Pancreas (tissue), 10 donors: ENCODE measurements around the gene KDM4C. TPM values are rescaled to one million over a fixed set of nuclear protein-coding genes. Genes with fewer than 3 reads are reported as not detected.

Experiments
- ATAC-seq, 4 donors: fragments of 200-7000 bp; cut with Tn5 transposase; one replicate each; pipeline versions ENCODE4 v1.8.0 to v1.9.1; 2020; ENCODE audit warnings: mild to moderate bottlenecking in 4 of 4, moderate library complexity in 4 of 4
- DNase-seq, 6 donors: peaks; one replicate each; pipeline ENCODE4 v3.0.0-alpha.2; 2020
- FAIRE-seq: peaks from 2 replicates; lab custom pipeline; 2012; peaks lifted over from hg19 to GRCh38; lab: Jason Lieb, UNC
- H3K27ac ChIP-seq, 4 donors: fragments of 200-600 bp; sonication (generic); 1 replicate in 3 of 4; 2 replicates in 1 of 4; pipeline versions ENCODE4 v1.5.0 to v1.8.0; 2020
- H3K27me3 ChIP-seq, 4 donors: fragments of 200-600 bp; one replicate each; pipeline ENCODE4 v1.8.0; 2021
- H3K36me3 ChIP-seq, 3 donors: fragments of 200-600 bp; sonication (generic) in 1 of 3; one replicate each; pipeline versions ENCODE4 v1.5.0 to v1.8.0; 2020 to 2021
- H3K4me1 ChIP-seq, 3 donors: fragments of 200-600 bp; one replicate each; pipeline ENCODE4 v1.8.0; 2021
- H3K4me3 ChIP-seq, 4 donors: fragments of 200-600 bp; sonication (generic) in 2 of 4; one replicate each; pipeline versions ENCODE4 v1.5.0 to v1.8.0; 2020 to 2021
- H3K9me3 ChIP-seq, 4 donors: fragments of 200-600 bp; one replicate each; pipeline ENCODE4 v1.8.0; 2021
- CTCF ChIP-seq, 4 donors: fragments of 200-600 bp; sonication (generic) in 3 of 4; IDR thresholded peaks; one replicate each; pipeline versions ENCODE4 v1.5.0 to v1.8.0; 2021; ENCODE audit warnings: antibody characterized with exemption in 4 of 4
- WGBS, 2 donors: extraction: QIAGEN DNeasy Blood & Tissue Kit; methylation state at CpG; one replicate each; pipeline ENCODE4 v1.1.7; 2013; 5-methylcytosine and 5-hydroxymethylcytosine counted together
- intact Hi-C, 3 donors: fragments of 100-400 bp; cut with DNase I; formaldehyde crosslinking; loops; one replicate each; pipeline versions ENCODE4 v1.11.1 to v1.14.2; 2022
- polyA plus RNA-seq, 2 donors: library from polyadenylated mRNA; stranded (reverse); fragments of 200-250 nt; gene quantifications; one replicate each; pipeline ENCODE4 v1.2.3, GENCODE V29; 2013
- total RNA-seq, 6 donors: library from RNA; stranded (reverse); fragmentation: NEBNext Ultra II Directional in 4 of 6; extraction: Animal tissue kit (Norgen Biotek cat#: 25700) in 4 of 6; gene quantifications; one replicate each; pipeline versions ENCODE4 v1.2.1 to v1.2.4, GENCODE V29; 2021 to 2023
- donor health status: healthy with polysubstance abuse.
- donor health status: DM: no; HTN: no; CAD: no; lungs with moderate emphysema.
- donor health status: DM: no; HTN: no; CAD: no.
- donor health status: control.
- donor health status: control.
- donor health status: Bipolar disorder and iron deficiency.
- donor health status: DM: yes; HTN: yes; CAD: no.
- donor health status: DM: no; HTN: no; CAD: no.
- donor health status: DM: no; HTN: no; CAD: no.
- donor health status: DM: yes; HTN: yes; CAD: no.

The KDM4C gene
- total and polyA plus RNA-seq, 8 donors, result 10.5 to 30.8 (median 19.7) TPM

GRCh38 chr9:6955251-6955921 is 197.6 kb downstream of the KDM4C start:
- DNase-seq (no peak), ATAC-seq (peak in 3 of 4 donors; percentile 32 to 66 (median 44)), FAIRE-seq (no peak)
- intact Hi-C loops, result no loop called here
- Histone ChIP-seq H3K4me3 (no peak overlapping the region), H3K27ac (no peak overlapping the region), H3K27me3 (no peaks in the 10 kb centered on the region), H3K36me3 (no peaks in the 10 kb centered on the region), H3K4me1 (peaks cover 5 to 9% (median 7%) of the 10 kb centered on the region in 3 donors), H3K9me3 (no peaks in the 10 kb centered on the region)
- 23 to 27% methylated on average over 7 of the region's 7 CpGs for WGBS, 2 donors
- no peak for TF ChIP-seq CTCF (IDR thresholded peaks at IDR 0.05)

GRCh38 chr9:6956879-6957278 is 199.1 kb downstream of the KDM4C start:
- DNase-seq (no peak), FAIRE-seq (no peak), ATAC-seq (peak; percentile 45 to 55 (median 50))
- H3K27me3 ChIP-seq, result no peaks in the 10 kb centered on the region
- peaks cover 5 to 9% (median 7%) of the 10 kb centered on the region in 3 donors for H3K4me1 ChIP-seq
- TF ChIP-seq CTCF (IDR thresholded peaks at IDR 0.05), result no peak
- WGBS, 2 donors, result 38 to 47% methylated on average over 2 of the region's 2 CpGs
- intact Hi-C loops, result no loop called here
- no peak overlapping the region for H3K27ac ChIP-seq
- no peak overlapping the region for H3K4me3 ChIP-seq
- no peaks in the 10 kb centered on the region for H3K9me3 ChIP-seq
- no peaks in the 10 kb centered on the region for H3K36me3 ChIP-seq

- DNase-seq, result no peak
- intact Hi-C loops, result no loop called here
Measured at GRCh38 chr9:6959270-6960000, 201.7 kb downstream of the KDM4C start.

GRCh38 chr9:6960777-6961176 is 203.0 kb downstream of the KDM4C start:
- H3K36me3 ChIP-seq, result no peaks in the 10 kb centered on the region
- ATAC-seq, result no peak

More at GRCh38 chr9:6959270-6960000, 201.7 kb downstream of the KDM4C start:
- Histone ChIP-seq H3K9me3 (no peaks in the 10 kb centered on the region), H3K36me3 (no peaks in the 10 kb centered on the region), H3K4me1 (peaks cover 5 to 9% (median 7%) of the 10 kb centered on the region in 3 donors), H3K27me3 (no peaks in the 10 kb centered on the region), H3K4me3 (no peak overlapping the region), H3K27ac (no peak overlapping the region)
- ATAC-seq (peak; percentile 45 to 75 (median 50)), FAIRE-seq (no peak)
- no peak for TF ChIP-seq CTCF (IDR thresholded peaks at IDR 0.05)
- 50 to 51% methylated on average over 5 of the region's 5 CpGs for WGBS, 2 donors

More at GRCh38 chr9:6960777-6961176, 203.0 kb downstream of the KDM4C start:
- peaks cover 3 to 9% (median 7%) of the 10 kb centered on the region in 3 donors for H3K4me1 ChIP-seq
- H3K4me3 ChIP-seq, result no peak overlapping the region
- intact Hi-C loops, result no loop called here
- FAIRE-seq (no peak), DNase-seq (no peak)
- no peaks in the 10 kb centered on the region for H3K27me3 ChIP-seq
- H3K9me3 ChIP-seq, result no peaks in the 10 kb centered on the region
- 96 to 100% methylated on average over 3 of the region's 3 CpGs for WGBS, 2 donors
- no peak for TF ChIP-seq CTCF (IDR thresholded peaks at IDR 0.05)
- H3K27ac ChIP-seq, result no peak overlapping the region
